GM21381 (cell line): Measurements from ENCODE around the gene KRT13.

Experiments used
- ATAC-seq: cut with Tn5 transposase; IDR thresholded peaks from one replicate; pipeline ENCODE4 v1.9.1; 2021; ENCODE audit warnings: mild to moderate bottlenecking, moderate library complexity; ENCODE audit not compliant: unreplicated experiment

KRT13 gene

DNA sequence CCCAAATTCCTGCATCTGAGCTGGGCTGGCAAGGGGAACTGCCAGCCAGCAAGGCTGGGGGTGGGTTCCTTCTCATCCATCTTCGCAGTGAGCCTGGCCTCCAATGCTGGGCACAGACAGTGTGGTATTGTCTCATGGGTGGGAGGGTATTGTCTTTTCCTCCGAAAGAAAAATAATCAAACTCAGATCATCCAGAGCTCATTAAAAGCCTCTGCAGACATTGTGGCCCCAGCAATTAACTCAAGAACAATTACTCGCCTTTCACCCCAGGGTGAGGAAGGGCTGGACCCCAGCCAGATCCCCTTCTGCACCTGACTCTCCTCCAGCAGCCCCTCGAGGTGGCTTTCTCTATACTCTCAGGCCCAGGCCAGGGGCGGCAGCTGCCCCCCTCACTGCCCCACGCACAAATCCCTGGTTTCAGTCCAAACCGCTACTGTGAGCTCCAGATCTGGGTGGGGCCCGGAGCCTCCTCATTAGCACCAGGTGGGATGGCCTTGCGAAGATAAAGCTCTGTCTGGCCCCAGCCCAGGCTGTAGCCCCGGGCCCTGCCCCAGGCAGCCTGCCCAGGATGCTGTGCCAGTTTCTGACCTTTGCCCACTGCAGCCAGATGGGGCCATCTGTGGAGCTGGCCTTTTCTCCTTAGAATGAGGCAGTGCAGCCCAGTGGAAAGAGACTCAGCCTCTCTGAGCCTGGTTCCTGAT lies 15.6 kb upstream of the KRT13 start:
- ATAC-seq: no peak

DNA sequence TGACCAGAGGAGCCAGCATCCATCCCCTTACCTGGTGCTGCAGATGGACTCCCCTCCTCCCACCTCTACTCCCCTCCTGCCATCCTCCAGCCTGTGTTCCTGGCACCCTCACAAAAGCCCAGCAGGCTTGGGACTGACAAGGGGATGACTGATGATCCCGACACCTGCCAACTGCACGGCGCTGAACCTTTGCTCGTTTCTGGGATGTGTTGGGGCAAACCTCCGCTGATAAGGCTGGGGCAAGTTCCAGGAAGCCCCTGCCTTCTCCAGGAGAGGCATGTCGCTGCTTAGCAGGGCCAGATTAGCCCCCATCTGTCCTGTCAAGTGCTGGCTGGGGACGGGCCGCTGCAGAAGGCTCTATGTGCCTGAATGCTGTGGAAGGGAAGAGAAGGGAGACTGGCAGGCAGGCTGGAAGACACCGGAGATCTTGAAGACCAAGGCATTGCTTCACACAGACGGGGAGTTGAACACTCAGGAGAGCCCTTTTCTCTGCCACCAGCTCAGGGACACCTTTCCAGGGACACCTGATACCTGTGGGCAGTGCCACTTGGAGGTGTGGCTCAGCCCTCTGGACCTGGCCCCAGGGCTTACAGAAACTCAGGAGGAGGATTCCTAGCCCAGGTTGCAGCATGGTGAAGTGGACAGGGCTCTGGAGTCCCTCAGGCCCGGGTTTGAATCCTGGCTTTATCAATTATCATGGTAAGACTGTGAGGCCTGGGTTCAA lies 14.3 kb upstream of the KRT13 start:
- ATAC-seq: no peak

DNA sequence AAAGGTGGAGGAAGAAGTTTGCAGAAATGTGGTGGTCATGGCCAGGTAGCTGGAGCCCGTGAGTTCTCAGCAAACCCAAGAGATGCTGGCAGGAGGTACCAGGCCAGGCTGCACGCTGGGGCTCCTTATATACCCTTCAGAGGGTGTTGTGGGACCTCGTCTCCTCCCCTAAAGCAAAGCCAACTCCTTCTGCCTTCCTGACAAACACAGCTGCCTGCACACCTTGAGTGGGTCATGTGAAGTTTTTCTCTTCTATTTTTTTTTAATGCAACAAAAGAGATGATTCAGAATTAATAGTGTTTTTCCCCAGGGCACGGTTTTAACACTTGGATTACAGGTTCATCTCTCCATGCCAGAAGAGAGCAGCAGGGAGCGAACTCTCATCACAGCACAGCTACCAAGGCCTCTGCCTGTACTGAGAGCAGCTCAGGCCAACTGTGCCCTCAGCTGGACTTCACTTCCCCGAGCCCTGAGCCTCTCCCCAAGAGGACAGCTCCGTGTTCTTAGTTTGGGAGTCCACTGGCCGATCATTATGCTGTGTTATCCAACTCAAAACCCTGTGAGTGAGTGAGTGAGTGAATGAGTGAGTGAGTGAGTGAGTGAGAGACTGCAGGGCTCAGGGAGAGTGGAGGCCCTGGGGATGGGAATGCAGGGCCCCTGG lies 13.5 kb upstream of the KRT13 start, which contains the start of gene KRT15:
Gene KRT15 (minus strand): TSS at position 102 of the 661 bp plus-strand sequence. CDS start 63 bp downstream, at position 39.
- ATAC-seq: no peak

GRCh38 chr17:41518031-41518430 lies 12.6 kb upstream of the KRT13 start:
- ATAC-seq: no peak

- no peak for ATAC-seq
Observed at GRCh38 chr17:41516830-41517283, 11.4 kb upstream of the KRT13 start.

DNA sequence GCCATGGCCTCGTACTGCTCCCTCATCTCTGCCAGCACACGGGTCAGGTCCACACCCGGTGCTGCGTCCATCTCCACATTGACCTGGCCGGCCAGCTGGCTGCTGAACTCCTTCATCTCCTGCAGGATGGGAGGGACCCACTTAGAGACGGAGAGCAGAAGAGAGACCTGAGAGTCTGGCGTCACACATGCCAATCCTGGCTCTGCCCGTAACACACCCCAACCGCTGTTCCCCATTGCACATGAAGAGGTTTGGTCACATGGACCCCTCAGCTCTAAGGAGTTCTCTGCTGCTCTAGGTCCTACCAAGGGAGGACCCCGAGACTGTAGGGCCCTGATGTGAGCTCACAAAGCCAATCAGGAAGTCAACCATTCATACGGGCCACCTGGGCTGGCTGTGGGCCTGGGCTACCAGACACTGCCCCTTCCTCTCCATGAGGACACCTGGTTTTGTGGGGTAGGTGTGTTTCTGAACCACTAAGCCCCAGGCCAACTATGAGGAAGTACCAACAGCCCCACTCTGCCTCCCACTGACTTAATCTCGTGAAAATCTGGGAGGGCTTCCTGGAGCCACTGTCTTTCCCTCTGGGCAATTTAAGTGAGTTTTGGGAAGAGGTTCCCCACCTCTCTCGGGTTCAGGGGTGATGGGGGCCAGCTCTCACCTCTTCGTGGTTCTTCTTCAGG lies 10.9 kb upstream of the KRT13 start:
- ATAC-seq: no peak

- ATAC-seq: no peak
Observed at GRCh38 chr17:41513168-41513547, 7.7 kb upstream of the KRT13 start.

- ATAC-seq: no peak
Observed at GRCh38 chr17:41512546-41513167, 7.2 kb upstream of the KRT13 start.

DNA sequence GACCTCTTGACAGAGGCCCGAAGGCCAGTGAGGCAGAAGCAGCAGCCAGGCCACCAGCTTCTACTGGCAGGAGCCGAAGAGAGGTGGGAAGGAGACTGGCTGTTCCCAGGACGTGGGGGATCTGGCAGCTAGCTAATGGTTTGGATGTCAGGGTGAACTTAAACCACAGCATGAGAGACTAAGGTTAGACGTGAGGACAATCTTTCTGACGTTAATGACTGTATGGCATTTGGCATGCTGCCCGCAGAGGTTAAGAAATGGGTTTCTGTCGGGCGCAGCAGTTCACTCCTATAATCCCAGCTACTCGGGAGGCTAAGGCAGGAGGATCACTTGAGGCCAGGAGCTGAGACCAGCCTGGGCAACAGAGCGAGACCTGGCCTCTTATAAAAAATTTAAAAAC lies 6.3 kb upstream of the KRT13 start:
- no peak for ATAC-seq

- no peak for ATAC-seq
Observed at GRCh38 chr17:41511116-41511515, 5.7 kb upstream of the KRT13 start.

GRCh38 chr17:41510251-41511065 lies 5.0 kb upstream of the KRT13 start:
- ATAC-seq: no peak

DNA sequence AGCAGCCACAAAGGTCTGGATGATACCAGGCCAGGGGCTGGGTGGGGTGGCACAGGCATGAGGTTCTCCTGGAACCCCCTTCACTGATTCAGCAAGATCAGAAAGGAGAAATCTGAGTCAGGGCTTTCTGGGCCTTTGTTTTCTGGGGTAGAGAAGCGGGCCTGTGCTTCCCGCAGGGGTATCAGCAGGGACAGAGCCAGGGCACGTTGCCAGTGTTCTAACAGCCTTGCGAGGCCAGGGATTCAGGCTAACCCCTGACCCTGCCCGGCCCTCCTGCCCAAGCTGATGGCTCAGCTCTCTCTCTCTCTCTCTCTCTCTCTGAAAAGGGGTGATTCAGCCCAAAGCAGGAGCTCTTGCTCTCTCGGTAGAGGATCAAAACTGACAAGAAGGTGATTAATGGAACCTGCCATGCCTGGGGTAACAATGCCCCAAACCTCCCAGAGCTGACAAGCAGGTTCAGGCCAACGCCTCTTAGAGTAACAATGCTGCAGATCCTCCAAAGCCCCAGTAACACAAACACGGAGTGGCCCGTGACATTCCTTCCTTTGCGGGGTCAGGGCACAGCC lies 2.0 kb upstream of the KRT13 start:
- no peak for ATAC-seq

- ATAC-seq: no peak
Observed at GRCh38 chr17:41505809-41506767, 676 bp upstream of the KRT13 start.

GRCh38 chr17:41504246-41504977 lies 1.0 kb downstream of the KRT13 start:
- ATAC-seq: no peak

GRCh38 chr17:41503202-41503601 lies 2.2 kb downstream of the KRT13 start:
- no peak for ATAC-seq

DNA sequence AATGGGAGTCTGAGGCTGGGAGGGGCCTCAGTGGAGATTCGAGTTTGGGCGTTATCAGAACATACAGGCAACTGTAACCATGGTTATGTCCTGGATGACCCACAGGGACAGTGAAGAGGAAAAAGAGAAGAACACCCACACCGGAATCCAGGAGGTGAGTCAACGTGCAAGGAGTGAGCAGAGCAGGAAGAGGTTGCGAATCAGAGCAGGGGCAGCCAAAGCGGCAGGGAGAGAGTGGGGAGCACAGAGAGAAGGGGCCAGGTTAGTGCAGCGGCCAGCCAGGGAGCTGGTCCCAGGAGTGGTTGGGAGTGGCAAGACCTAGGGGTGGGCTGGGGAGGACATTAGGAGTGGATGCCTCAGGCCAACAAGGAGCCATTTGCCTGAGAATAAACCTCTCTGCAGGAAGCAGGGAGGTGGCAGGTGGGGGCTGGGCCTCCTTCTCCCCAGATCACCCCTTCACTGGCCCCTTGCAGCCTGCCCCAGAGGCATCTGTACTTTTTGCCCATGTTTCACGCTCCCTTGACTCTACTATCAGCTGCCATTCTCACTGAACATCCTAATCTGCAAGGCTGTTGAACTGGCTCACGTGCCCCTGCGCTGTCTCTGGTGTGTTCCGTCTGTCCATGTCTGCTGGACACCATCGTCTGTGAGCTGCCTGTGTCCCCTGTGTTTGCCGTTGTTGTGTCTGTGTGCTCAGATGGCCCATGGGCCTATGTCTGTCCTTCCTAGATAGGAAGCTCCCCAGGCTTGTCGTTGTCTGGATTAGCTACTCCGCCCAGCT lies 5.1 kb downstream of the KRT13 start:
- no peak for ATAC-seq

- ATAC-seq: no peak
Observed at GRCh38 chr17:41499714-41500113, 5.7 kb downstream of the KRT13 start.
